Loucy (cell line): ENCODE measurements around the gene RMI1.

Source experiments
- CTCF ChIP-seq: fragments of 200-600 bp; sonication (generic); conservative IDR thresholded peaks from 2 replicates; pipeline ENCODE4 v1.5.1; 2014; ENCODE audit warnings: mild to moderate bottlenecking, antibody characterized with exemption, low read length
- EZH2phosphoT487 ChIP-seq: fragments of 200-600 bp; IDR thresholded peaks from 2 replicates; pipeline ENCODE4 v1.6.1; 2018; ENCODE audit warnings: antibody characterized with exemption, mild to moderate bottlenecking, moderate library complexity, borderline replicate concordance

- TF ChIP-seq CTCF (no peak), EZH2phosphoT487 (no peak)
Observed at GRCh38 chr9:83976372-83976771, 4.2 kb upstream of the RMI1 start.
